ENCODE data around the gene FBXO7. TPM values are rescaled to one million over a fixed set of nuclear protein-coding genes. Genes with fewer than 3 reads are reported as not detected.

FBXO7 gene
- total RNA-seq, 1 experiment from 2014 or later: 69.9 TPM

DNA sequence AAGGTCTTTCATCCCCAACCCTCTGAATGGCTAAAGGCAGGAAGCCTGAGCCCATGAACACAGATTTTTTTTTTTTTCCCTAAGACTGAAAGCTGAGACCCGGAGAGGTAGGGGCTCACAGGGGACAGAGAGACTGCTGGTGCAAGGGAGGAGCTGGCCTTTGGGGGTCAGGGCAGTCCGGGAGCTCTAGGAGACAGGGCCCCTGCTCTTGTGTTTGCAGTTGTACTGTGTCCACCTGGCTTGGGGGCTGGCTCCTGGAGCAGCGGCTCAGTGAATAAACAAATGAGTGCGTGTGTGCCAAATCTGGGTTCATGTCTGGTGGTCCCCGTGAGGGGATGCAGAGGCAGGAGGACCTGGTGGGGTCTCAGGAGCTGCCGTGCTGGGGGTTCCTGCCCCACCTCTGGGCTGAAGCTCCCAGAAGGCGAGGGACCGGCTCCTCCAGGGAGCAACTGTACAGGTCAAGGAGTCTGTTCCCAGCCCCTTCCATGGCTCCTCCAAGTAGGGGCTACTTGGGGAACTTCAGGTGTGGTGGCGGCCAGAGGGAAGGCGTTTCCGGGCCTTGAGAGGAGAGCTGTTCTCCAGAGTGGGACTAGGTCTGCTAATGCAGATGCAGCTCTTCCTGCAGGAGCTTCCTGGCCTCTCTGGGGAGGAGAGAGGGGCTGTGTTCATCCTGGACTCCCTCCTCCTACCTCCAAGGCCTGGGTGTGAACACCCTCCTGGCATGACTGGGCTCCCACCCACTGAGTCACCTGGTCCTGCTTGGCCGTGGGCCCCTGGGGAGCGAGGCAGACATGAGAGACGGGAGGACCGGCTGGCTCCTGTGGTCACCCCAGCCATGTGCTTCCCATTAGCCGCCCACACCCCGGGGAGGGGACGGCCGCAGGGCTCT is 57.6 kb downstream of the FBXO7 start:
- peak; percentile 90 for DNase-seq (ENCODE audit: low spot score)

DNA sequence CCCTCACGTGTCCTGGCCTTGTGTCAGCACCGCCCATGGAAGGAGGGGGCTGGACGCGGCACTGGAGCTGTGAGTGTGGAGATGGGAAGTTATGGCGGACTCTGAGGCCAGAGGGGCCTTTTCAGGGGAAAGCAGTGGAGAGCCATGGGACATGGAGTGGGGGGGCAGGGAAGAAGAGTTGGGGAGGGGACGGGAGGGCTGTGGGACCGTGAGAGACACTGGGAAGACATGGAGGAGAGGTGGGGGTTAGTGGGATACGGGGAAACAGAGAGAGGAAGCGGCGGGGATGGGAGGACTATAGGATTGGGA is 58.2 kb downstream of the FBXO7 start:
- DNase-seq (ENCODE audit: low spot score): no peak

DNA sequence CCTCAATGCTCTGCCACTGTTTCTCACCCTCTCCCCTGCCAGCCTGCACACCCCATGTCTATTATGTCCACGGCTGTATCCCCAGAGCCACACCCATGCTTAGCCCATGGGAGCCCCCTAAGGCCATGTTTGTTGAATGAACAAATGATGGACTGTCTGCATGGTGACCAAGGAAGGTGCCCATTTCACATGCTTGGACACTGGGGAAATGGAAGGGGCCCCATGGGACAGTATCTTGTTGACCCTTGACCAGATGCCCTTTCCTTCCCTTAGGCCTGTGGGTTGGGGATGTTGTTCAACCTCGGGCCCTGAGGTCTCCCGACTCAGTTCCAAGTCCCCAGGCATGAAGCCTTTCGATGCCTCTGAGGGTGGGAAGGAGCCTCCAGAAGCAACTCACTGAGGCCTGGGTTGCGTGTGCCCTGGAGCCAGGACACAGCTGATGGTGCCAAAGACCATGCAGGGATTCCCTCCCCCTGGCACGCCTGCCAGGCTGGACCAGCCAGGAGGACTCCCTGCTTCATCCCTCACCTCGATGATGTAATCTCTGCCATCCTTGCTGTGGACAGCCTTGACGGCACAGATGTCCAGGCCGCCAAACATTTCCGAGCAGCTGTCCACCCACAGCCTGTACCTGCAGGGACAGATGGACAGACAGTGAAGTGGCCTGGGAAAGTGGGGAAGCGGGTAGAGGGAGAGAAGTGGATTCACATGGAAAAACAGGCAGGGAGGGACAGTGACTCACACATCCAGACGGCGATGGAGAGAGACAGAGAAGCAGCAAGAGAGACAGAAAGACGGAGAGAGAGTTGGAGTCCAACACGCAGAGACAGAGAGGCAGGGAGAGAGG is 58.9 kb downstream of the FBXO7 start:
- peak; percentile 62 for DNase-seq (ENCODE audit: low spot score)

DNA sequence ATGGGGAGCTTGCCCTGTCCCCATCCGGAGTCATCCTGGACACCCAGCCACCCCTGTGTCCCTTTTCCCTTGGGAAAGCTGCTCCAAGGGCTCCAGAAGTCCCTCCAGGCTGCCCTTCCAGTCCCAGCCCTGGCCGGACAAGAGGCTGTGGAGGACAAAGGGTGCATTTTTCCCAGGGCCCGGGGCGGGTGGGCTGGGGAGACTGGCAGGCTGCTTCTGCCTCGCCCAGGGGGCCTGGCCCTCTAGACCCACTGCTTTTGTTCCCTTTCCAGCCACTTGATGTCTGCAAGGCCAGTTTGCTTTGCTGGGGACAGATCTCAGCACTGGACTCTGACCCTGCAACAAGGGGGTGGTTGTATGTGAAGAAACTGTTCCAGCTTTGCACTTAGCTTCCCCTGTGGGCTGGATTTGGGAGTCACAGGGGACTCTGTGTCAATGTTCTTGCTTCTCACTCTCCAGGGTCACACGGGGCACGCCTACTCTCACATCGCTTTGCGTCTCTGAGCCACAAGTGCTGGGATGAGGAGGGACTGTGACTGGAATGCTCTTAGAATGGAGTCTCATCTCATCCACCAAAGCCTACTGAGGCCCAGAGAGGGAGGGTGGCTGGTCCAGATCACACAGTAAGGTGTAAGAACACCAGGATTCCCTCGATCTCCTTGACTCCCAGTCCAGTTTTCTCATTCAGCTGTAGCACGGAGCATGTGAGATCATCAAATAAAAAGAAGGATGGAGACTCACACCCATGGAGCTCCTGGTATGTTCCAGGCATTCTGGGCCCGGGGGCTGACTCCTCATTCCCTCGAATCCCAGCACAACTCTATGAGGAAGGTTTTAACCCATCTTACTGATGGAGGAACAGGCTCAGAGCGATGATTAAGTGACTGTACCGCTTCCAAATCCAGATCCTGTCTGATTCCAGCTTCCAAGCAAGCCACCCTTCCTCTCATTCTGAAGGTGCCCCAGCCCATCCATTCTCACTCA is 59.9 kb downstream of the FBXO7 start:
- DNase-seq (ENCODE audit: low spot score): no peak

DNA sequence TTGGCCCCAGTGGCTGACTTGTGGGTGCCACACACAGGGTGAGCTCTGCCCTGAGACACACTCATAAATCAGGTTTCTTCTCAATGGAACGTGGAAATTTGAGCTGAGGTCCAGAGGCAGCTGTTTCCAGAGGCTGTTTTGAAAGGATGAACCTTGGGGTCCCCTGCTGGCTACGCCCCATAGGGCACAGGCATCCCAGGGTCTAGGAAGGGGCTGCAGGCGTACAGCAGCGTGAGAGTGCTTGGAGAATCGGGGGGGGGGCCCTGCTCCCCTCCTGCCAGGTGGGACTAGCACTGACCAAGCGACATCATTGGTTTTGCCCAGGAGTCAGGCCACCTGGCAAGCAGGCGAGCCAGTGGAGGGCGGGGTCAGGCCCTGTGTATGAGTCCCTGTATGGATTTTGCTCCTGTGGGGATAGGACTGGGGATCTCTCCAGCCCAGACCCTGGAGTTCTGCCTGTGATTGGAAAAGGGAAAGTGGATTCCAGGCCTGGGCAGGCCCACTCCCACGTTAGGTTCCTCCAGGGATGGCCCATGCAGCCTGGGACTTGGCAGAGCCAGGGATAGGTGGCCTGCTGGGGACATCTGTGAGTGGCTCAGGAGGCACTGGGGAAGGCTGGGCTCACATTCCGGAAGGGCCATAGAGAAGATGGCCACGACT is 61.0 kb downstream of the FBXO7 start:
- no peak for DNase-seq (ENCODE audit: low spot score)

DNA sequence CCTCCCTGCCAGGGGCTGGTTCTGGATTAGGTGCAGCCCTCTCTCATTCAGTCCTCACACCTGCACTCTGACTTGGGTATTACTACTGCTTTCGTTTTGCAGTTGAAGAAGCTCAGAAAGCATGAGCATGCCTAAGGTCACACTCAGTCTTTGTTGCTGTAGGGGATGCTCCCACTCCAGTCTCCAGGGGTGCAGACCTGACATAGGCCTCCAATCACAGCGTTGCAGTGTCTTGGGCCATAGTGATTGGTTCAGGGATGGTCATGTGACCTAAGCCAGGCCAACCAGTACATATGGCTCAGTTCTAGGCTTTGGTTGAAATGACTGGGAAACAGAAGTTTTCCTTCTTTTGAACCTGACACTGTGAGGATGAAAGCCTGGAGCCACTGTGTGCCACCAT is 61.7 kb downstream of the FBXO7 start:
- no peak for DNase-seq (ENCODE audit: low spot score)

DNA sequence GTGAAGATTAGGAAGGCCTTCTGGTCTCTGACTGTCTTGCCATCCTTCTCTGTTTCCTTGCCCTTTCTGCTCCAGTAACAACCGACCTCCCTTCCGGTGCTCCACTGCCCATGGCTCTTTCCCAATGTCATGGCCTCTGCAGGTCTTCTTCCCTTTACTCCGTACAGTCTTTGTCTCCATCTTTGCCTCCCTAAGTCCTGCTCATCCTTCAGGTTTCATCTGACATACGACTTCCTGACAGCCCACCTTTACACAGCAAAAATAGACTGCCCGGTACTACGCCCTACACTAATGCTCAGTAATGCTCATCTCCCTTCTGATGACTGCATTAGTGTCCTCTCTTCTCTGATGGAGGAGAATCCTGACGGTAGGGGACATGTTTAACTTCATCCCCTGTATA is 63.9 kb downstream of the FBXO7 start:
- DNase-seq (ENCODE audit: low spot score): no peak

DNA sequence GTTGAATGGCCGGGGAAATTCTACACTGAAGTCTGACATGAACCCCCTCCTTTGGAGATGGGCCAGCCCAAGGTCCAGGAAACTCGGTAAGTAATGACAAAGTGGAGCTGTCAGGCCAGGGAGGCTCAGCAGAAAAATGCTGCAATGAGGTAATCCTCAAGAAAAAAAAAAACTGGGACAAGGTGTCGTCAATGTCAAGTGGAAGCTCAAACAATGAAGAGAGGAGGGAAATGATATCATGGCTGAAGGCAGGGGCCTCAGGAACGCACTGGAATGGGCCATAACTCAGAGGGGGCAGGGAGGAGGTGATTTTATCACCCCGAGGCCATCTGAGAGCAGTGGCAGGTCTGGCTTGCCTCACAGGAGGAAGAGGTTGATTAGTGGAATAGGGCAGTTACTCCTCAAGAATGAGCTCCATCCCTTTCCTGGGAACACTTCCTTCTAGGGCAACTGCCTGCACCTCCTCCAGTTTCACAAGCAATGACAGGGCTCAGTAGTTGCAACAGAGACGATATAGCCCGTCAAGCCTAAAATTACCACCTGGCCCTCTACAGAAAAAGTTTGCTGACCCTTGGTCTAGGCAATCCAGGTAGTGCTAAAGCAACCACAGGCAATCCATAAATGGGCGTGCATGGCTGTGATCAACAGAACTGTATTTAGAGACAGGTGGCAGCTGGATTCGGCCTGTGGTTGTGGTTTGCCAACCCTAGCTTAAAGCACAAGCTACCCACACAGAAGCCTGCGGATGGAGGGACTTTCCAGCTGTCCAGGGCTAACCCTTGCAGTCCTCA is 65.2 kb downstream of the FBXO7 start:
- peak; percentile 58 for DNase-seq (ENCODE audit: low spot score)

DNA sequence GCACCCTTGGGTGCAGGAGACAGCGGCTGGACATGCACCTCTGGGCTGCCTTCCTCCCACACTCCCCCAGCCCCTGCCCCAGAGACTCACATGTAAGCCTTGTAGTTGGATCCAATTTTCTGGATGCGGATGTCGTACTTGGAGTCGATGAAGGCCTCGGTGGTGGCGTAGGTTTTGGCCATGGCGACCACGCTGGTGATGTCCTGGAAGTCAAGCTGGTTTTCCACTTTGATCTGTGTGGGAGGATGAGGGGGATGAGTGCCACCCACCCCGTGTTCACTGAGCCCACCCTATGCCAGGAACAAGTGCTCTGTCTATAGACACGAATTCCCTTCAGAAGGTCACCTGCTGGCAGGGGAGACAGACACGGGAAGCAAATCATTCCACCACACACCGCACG is 66.9 kb downstream of the FBXO7 start:
- DNase-seq (ENCODE audit: low spot score): no peak

DNA sequence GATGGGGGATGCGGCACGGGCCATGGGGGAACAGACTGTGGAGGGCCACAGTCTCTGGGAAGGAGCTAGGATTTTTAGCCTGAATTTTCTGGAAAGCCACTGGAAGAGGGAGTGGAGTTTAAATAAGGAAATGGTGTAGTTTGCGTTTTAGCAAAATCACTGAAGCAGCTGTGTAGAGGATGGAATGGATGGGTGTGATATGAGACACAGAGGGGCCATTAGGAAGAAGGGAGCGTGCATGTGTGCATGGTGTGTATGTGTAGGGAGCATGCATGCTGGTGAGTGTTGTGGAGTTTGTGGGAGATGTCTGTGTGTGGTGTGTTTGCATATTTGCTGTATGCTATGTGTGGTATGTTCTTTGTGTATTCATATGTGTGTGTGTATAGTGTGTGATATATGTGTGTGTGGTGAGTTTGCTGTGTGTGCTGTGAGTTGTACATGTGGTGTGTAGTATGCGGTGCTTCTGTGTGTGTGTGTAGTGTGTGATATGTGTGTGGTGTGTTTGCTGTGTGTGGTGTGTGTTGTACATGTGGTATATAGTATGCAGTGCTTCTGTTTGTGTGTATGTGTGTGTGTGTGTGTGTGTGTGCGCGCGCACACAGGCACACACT is 67.6 kb downstream of the FBXO7 start:
- DNase-seq (ENCODE audit: low spot score): no peak

DNA sequence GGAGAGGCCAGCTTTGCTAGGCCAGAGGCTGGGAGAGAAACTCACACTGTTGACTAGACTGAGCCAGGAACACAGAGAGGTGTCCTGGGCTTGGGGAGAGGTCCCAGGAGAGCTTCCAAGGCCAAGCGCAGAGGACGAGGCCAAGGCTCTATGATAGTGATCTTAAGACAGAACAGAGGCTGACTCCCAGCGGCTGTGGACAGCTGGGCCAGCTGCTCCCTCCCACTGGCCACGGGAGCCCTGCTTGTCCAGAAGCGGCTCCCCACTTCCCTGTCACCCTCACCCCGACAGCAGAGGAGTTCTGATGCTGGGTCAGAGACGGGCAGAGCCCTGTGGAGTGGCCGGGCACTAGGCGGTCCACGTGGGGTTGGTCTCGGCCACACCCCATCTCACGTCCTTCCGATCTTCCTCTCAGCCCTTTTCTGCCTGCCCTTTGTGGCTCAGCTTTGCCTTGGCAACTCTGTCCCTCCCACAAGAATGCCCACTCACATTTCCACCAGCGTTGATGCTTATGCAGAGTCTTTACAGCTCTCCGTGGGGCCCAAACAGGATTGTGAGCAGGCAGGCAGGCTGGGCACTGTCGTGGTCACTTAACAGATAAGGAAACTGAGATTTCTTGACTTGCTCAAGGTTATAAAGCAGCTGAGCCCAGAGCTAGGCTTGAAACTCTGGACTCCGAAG is 68.2 kb downstream of the FBXO7 start:
- no peak for DNase-seq (ENCODE audit: low spot score)

DNA sequence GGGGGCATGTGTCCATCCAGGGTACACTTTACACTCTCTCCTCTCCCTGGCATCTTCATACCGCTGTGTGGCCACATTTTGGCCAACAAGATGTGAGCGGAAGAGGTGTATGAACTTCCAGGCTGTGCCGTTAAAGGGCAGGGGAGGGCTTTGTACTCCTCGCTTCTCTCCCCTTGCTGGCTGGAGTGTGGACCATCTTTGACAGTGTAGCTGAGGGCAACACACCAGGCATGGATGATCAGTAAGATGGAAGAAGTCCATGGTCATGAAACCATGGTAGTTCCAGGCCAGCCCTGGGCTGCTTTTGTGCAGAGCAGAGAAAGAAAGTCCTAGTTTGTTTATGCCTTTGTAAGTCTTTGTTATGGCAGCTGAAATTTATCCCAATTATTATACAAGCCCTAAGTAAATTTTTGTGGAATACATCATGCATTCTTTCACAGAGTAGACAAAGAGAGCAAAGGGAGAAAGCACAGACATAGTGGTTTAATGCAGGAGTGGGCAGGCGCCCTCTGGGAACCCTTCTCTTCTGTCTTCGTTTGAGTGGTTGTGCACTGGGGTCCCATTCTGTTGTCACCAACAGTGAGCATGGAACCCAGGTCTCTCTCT is 70.4 kb downstream of the FBXO7 start:
- no peak for DNase-seq (ENCODE audit: low spot score)

DNA sequence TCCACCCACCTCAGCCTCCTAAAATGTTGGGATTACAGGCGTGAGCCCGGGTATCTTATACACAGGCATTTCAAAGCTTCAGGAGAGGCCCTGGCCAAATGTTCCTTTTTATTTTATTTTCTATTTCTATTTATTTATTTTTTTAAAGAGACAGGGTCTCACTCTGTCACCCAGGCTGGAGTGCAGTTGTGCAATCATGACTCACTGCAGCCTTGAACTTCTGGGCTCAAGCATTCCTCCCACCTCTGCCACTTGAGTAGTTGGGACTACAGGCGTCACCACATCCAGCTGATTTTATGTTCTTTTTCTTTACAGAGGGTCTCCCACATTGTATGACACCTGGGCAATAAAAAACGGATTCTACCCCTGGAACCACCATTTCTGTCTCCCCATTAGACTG is 71.2 kb downstream of the FBXO7 start:
- DNase-seq (ENCODE audit: low spot score): no peak

DNA sequence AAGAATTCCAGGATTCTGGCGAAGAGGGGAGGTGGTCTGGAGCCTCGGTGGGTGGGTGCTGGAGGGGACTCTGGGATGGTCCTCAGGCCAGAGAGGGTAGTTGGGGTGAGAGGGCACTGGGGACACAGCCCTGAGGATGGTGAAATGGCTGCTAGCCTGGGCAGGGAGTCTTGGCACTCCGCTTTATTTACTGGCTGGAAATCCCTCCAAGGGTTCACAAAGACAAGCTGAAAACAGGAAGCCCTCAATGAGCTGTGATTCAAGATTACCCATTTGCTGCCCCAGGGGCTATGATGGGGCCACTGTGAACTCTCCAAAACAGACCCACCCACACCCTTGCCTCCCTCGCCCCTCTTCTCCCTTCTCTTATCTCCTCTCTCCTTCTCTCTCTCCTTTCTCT is 71.9 kb downstream of the FBXO7 start:
- no peak for DNase-seq (ENCODE audit: low spot score)

DNA sequence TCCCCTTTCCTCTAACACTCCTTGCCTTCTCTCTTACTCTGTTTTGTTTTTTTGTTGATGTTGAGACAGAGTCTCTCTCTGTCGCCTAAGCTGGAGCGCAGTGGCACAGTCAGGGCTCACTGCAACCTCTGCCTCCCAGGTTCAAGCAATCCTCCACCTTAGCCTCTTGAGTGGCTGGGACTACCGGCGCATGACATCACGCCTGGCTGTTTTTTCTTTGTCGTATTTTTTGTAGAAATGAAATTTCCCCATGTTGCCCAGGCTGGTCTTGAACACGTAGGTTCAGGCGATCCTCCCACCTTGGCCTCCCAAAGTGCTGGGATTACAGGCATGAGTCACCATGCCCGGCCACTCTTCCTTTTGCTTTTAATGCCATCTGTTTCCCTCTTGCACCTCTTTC is 72.3 kb downstream of the FBXO7 start:
- no peak for DNase-seq (ENCODE audit: low spot score)

DNA sequence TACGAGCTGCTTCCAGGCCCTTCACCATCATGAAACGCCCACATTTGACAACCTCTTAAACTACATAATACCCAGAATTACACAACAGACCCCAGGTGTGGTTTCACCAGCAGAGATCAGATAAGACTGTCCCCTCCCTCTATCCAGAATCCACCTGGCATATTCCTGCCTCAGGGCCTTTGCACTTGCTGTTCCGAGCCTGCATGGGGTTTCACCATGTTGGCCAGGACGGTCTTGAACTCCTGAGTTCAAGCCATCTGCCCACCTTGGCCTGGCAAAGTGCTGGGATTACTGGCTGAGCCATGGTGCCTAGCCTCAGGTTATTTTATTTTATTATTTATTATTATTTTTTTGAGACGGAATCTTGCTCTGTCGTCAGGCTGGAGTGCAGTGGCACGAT is 73.4 kb downstream of the FBXO7 start:
- no peak for DNase-seq (ENCODE audit: low spot score)
